ENCODE measurements around the gene STAG3. TPM values are rescaled to one million over a fixed set of nuclear protein-coding genes. Genes with fewer than 3 reads are reported as not detected.
"Not testable (repeated sequence)": the region's sequence is repeated elsewhere in the genome, so short reads cannot be mapped to it uniquely, and the experiment has no call there.

STAG3 gene
- total RNA-seq, 1 experiment from 2014 or later, result 3.1 TPM

- H3K79me1 ChIP-seq (ENCODE audit: insufficient read depth, low read depth, low read length, poor library complexity, severe bottlenecking), result no peaks in the 10 kb centered on the region
- H3K27me3 ChIP-seq (ENCODE audit: insufficient read depth, low read length), result no peaks in the 10 kb centered on the region
- H3K9me3 ChIP-seq (ENCODE audit: control insufficient read depth, low read depth, low read length), result no peaks in the 10 kb centered on the region
- no peak overlapping the region for H2AFZ ChIP-seq (ENCODE audit: low read length)
- no CpG with 5 or more reads among the region's 7 CpGs for WGBS (ENCODE audit: extremely low coverage, insufficient read length, low lambda C conversion rate)
- H4K91ac ChIP-seq (ENCODE audit: insufficient read length, low read depth, low read length), result no peak overlapping the region
- H3K18ac ChIP-seq (ENCODE audit: insufficient read length, low read depth, low read length), result no peak overlapping the region
- Mint-ChIP-seq H3K27me3 (ENCODE audit: low read depth) (no peaks in the 10 kb centered on the region), H3K9me3 (no peaks in the 10 kb centered on the region), H3K4me1 (peaks cover 0 to 8% of the 10 kb centered on the region in 2 experiments; a peak in 2 of 4 replicates), H3K36me3 (ENCODE audit: insufficient read depth in 1 of 3, low read depth in 3 of 3) (peaks cover 0 to 3% (median 2%) of the 10 kb centered on the region in 3 experiments; a peak in 5 of 7 replicates), H3K4me3 (no peak overlapping the region), H3K27ac (no peak overlapping the region)
- H3K56ac ChIP-seq (ENCODE audit: insufficient read length, low read depth, low read length), result no peak overlapping the region
- no peak for DNase-seq
- no peak overlapping the region for H3T11ph ChIP-seq (ENCODE audit: low read length)
- H3K4me2 ChIP-seq (ENCODE audit: insufficient read depth, insufficient read length, low read length), result no peak overlapping the region
- H3K23me2 ChIP-seq (ENCODE audit: insufficient read length, low read depth, low read length, poor library complexity, severe bottlenecking), result no peaks in the 10 kb centered on the region
- no peaks in the 10 kb centered on the region for H3K79me2 ChIP-seq (ENCODE audit: insufficient read depth, low read length)
- H2BK5ac ChIP-seq (ENCODE audit: insufficient read length, low read length), result no peak overlapping the region
- TF ChIP-seq, protein P1, sequence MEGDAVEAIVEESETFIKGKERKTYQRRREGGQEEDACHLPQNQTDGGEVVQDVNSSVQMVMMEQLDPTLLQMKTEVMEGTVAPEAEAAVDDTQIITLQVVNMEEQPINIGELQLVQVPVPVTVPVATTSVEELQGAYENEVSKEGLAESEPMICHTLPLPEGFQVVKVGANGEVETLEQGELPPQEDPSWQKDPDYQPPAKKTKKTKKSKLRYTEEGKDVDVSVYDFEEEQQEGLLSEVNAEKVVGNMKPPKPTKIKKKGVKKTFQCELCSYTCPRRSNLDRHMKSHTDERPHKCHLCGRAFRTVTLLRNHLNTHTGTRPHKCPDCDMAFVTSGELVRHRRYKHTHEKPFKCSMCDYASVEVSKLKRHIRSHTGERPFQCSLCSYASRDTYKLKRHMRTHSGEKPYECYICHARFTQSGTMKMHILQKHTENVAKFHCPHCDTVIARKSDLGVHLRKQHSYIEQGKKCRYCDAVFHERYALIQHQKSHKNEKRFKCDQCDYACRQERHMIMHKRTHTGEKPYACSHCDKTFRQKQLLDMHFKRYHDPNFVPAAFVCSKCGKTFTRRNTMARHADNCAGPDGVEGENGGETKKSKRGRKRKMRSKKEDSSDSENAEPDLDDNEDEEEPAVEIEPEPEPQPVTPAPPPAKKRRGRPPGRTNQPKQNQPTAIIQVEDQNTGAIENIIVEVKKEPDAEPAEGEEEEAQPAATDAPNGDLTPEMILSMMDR (conservative IDR thresholded peaks at IDR 0.05), result no peak
- H4K8ac ChIP-seq (replicated peaks; ENCODE audit: insufficient read length, low read depth, low read length), result no peak overlapping the region
- H3K27ac ChIP-seq (ENCODE audit: insufficient read length, low read depth, low read length), result no peak overlapping the region
- no peaks in the 10 kb centered on the region for H3K4me1 ChIP-seq (ENCODE audit: insufficient read depth, low read length)
- no peaks in the 10 kb centered on the region for H4K20me1 ChIP-seq (ENCODE audit: control insufficient read depth, insufficient read depth, insufficient read length)
- no peak overlapping the region for H3K14ac ChIP-seq (ENCODE audit: insufficient read depth, low read length)
- no peak overlapping the region for H2BK20ac ChIP-seq (ENCODE audit: low read depth, low read length, poor library complexity, severe bottlenecking)
- no peak overlapping the region for H3K9ac ChIP-seq (ENCODE audit: extremely low read depth, insufficient read length, low read length)
- H2BK120ac ChIP-seq (ENCODE audit: low read depth, low read length, poor library complexity, severe bottlenecking), result no peak overlapping the region
- H2BK15ac ChIP-seq (ENCODE audit: low read depth, low read length), result no peak overlapping the region
- H4K5ac ChIP-seq (ENCODE audit: insufficient read length, low read depth, low read length), result no peak overlapping the region
- no peak overlapping the region for H3K4ac ChIP-seq (ENCODE audit: low read depth, low read length)
- no peak overlapping the region for H3K23ac ChIP-seq (ENCODE audit: insufficient read length, low read depth, low read length)
- no peak overlapping the region for H2AK5ac ChIP-seq (ENCODE audit: insufficient read length, low read length)
- no peak overlapping the region for H2BK12ac ChIP-seq (ENCODE audit: insufficient read length, low read depth, low read length)
These were observed 79.3 kb downstream of the STAG3 start for GRCh38 chr7:100257017-100257416.

GRCh38 chr7:100259984-100260383 lies 82.3 kb downstream of the STAG3 start:
- not testable (repeated sequence) for H3K27me3 ChIP-seq (ENCODE audit: insufficient read depth, low read length); H3K23me2 ChIP-seq (ENCODE audit: insufficient read length, low read depth, low read length, poor library complexity, severe bottlenecking); H3K4ac ChIP-seq (ENCODE audit: low read depth, low read length); H2BK120ac ChIP-seq (ENCODE audit: low read depth, low read length, poor library complexity, severe bottlenecking); H2BK5ac ChIP-seq (ENCODE audit: insufficient read length, low read length); H3K79me1 ChIP-seq (ENCODE audit: insufficient read depth, low read depth, low read length, poor library complexity, severe bottlenecking); H3K27ac Mint-ChIP-seq; H3K4me2 ChIP-seq (ENCODE audit: insufficient read depth, insufficient read length, low read length); H3K4me1 ChIP-seq (ENCODE audit: insufficient read depth, low read length); H3K9me3 Mint-ChIP-seq; H3K4me3 Mint-ChIP-seq; H4K91ac ChIP-seq (ENCODE audit: insufficient read length, low read depth, low read length); H3K23ac ChIP-seq (ENCODE audit: insufficient read length, low read depth, low read length); H3K27me3 Mint-ChIP-seq (ENCODE audit: low read depth); H3K9ac ChIP-seq (ENCODE audit: extremely low read depth, insufficient read length, low read length); H3K9me3 ChIP-seq (ENCODE audit: control insufficient read depth, low read depth, low read length); H3K79me2 ChIP-seq (ENCODE audit: insufficient read depth, low read length); H4K20me1 ChIP-seq (ENCODE audit: control insufficient read depth, insufficient read depth, insufficient read length); H2BK15ac ChIP-seq (ENCODE audit: low read depth, low read length); DNase-seq; H4K5ac ChIP-seq (ENCODE audit: insufficient read length, low read depth, low read length); H3K56ac ChIP-seq (ENCODE audit: insufficient read length, low read depth, low read length); H3K18ac ChIP-seq (ENCODE audit: insufficient read length, low read depth, low read length); H2BK12ac ChIP-seq (ENCODE audit: insufficient read length, low read depth, low read length); H2AK5ac ChIP-seq (ENCODE audit: insufficient read length, low read length); H2AFZ ChIP-seq (ENCODE audit: low read length); H3T11ph ChIP-seq (ENCODE audit: low read length); H3K14ac ChIP-seq (ENCODE audit: insufficient read depth, low read length); H2BK20ac ChIP-seq (ENCODE audit: low read depth, low read length, poor library complexity, severe bottlenecking); H3K27ac ChIP-seq (ENCODE audit: insufficient read length, low read depth, low read length); H3K4me1 Mint-ChIP-seq; H4K8ac ChIP-seq (replicated peaks; ENCODE audit: insufficient read length, low read depth, low read length)
- peaks cover 3 to 11% (median 8%) of the 10 kb centered on the region in 3 experiments; a peak in 6 of 7 replicates for H3K36me3 Mint-ChIP-seq (ENCODE audit: insufficient read depth in 1 of 3, low read depth in 3 of 3)
- WGBS (ENCODE audit: extremely low coverage, insufficient read length, low lambda C conversion rate), result no CpG with 5 or more reads among the region's 8 CpGs

All from H9 (cell line).